Ovary (tissue), 9 donors: ENCODE data around the gene CELF2. TPM values are rescaled to one million over a fixed set of nuclear protein-coding genes. Genes with fewer than 3 reads are reported as not detected.

Experiments used
- DNase-seq, 5 donors: peaks; one replicate each; pipeline ENCODE4 v3.0.0-alpha.2; 2019 to 2020
- H3K27ac ChIP-seq, 2 donors: fragments of 200-600 bp; one replicate each; pipeline versions ENCODE4 v1.5.1 to v1.8.0; 2019 to 2022
- H3K27me3 ChIP-seq: fragments of 200-600 bp; one replicate; pipeline ENCODE4 v1.8.0; 2022
- H3K36me3 ChIP-seq: fragments of 200-600 bp; sonication (generic); one replicate; pipeline ENCODE4 v1.5.1; 2019
- H3K4me1 ChIP-seq: one replicate; pipeline ENCODE4 v1.8.1; 2013; ENCODE audit warnings: mild to moderate bottlenecking, moderate library complexity; ENCODE audit not compliant: insufficient read depth
- H3K4me3 ChIP-seq: fragments of 200-600 bp; sonication (generic); one replicate; pipeline ENCODE4 v1.5.1; 2017
- H3K9me3 ChIP-seq, 2 donors: fragments of 200-600 bp in 1 of 2; sonication (generic) in 1 of 2; one replicate each; pipeline versions ENCODE4 v1.5.1 to v1.8.1; 2013 to 2019; ENCODE audit warnings: mild to moderate bottlenecking in 1 of 2, moderate library complexity in 1 of 2
- EP300 ChIP-seq: sonication (generic); formaldehyde crosslinking; IDR thresholded peaks from one replicate; pipeline ENCODE4 v1.6.1; 2017; ENCODE audit warnings: antibody characterized with exemption
- POLR2A ChIP-seq: fragments of 450-650 bp; IDR thresholded peaks from one replicate; pipeline ENCODE4 v1.6.1; 2017; ENCODE audit warnings: antibody characterized with exemption, mild to moderate bottlenecking, moderate library complexity
- WGBS, 3 donors: extraction: QIAGEN DNeasy Blood & Tissue Kit in 1 of 3; methylation state at CpG; one replicate each; pipeline versions ENCODE4 v1.1.5 to v1.1.7; 2013 to 2017; 5-methylcytosine and 5-hydroxymethylcytosine counted together
- intact Hi-C, 4 donors: fragments of 100-400 bp; cut with DNase I; formaldehyde crosslinking; loops; one replicate each; pipeline versions ENCODE4 v1.11.0 to v1.15.1; 2022 to 2023
- polyA plus RNA-seq, 2 donors: library from polyadenylated mRNA; stranded (reverse); fragments of 200-250 nt in 1 of 2; fragments of 350-450 nt in 1 of 2; fragmentation: Illumina TruSeq in 1 of 2; extraction: RNeasy Lipid Tissue Mini Kit (QIAGEN cat#74804) in 1 of 2; gene quantifications; one replicate each; pipeline ENCODE4 v1.2.3, GENCODE V29; 2013 to 2014
- total RNA-seq, 7 donors: library from RNA; depleted of rRNA in 2 of 7; stranded (reverse); fragments of >200 nt in 2 of 7; fragmentation: NEBNext Ultra II Directional in 3 of 7; extraction: Animal tissue kit (Norgen Biotek cat#: 25700) in 3 of 7; gene quantifications; one replicate each; pipeline versions ENCODE4 v1.1.0 to v1.2.4, GENCODE V29; 2016 to 2023
- TF ChIP-seq, protein P1 (sequence below), 3 donors: fragments of 450-650 bp in 2 of 3; fragments of 200-600 bp in 1 of 3; IDR thresholded peaks; one replicate each; pipeline versions ENCODE4 v1.5.1 to v1.8.0; 2016 to 2022; ENCODE audit warnings: antibody characterized with exemption in 3 of 3, mild to moderate bottlenecking in 1 of 3
- donor health status: DM: no; HTN: no; CAD: no; lungs with moderate emphysema.
- donor health status: DM: no; HTN: no; CAD: no.
- donor health status: Bipolar disorder and iron deficiency.
- donor health status: DM: yes; HTN: yes; CAD: no.
- donor health status: DM: no; HTN: no; CAD: no.
- donor health status: DM: yes; HTN: yes; CAD: no.

CELF2 gene
- total and polyA plus RNA-seq, 9 donors: 38.8 to 107 (median 69.0) TPM

DNA sequence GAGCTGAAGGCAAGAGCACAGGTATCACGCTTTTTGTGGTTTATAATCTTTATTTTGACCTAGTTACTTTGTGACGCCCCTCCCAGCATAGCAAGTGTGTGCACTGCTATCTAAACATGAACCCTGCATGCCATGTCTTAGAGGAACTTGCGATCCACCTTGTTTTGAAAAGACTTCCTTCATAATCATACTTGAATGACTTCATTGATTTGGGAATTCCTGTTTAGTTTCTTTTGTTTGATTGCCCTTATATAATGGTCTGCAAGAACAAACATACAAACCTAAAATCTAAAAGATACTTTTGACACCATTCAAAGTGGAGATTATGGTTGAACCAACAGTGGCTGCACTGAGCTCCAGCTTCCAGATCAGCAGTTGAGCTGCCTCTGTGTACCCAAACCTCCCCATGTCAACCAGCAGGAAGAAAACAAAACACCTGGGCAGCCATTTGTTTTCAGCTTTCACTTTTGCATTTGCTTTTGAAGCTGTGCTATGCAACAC, 132.6 kb downstream of the CELF2 start:
- intact Hi-C loops: no loop called here
- 22 to 38% (median 34%) methylated on average over 3 of the region's 3 CpGs for WGBS, 3 donors
- Histone ChIP-seq H3K36me3 (no peaks in the 10 kb centered on the region), H3K9me3 (no peaks in the 10 kb centered on the region), H3K27ac (peak overlapping the region in 1 of 2 donors; percentile 42), H3K4me1 (peaks cover 23% of the 10 kb centered on the region), H3K4me3 (no peak overlapping the region), H3K27me3 (no peaks in the 10 kb centered on the region)
- TF ChIP-seq EP300 (no peak), POLR2A (no peak)
- TF ChIP-seq, protein P1, sequence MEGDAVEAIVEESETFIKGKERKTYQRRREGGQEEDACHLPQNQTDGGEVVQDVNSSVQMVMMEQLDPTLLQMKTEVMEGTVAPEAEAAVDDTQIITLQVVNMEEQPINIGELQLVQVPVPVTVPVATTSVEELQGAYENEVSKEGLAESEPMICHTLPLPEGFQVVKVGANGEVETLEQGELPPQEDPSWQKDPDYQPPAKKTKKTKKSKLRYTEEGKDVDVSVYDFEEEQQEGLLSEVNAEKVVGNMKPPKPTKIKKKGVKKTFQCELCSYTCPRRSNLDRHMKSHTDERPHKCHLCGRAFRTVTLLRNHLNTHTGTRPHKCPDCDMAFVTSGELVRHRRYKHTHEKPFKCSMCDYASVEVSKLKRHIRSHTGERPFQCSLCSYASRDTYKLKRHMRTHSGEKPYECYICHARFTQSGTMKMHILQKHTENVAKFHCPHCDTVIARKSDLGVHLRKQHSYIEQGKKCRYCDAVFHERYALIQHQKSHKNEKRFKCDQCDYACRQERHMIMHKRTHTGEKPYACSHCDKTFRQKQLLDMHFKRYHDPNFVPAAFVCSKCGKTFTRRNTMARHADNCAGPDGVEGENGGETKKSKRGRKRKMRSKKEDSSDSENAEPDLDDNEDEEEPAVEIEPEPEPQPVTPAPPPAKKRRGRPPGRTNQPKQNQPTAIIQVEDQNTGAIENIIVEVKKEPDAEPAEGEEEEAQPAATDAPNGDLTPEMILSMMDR (IDR thresholded peaks at IDR 0.05): no peak
- DNase-seq: no peak

DNA sequence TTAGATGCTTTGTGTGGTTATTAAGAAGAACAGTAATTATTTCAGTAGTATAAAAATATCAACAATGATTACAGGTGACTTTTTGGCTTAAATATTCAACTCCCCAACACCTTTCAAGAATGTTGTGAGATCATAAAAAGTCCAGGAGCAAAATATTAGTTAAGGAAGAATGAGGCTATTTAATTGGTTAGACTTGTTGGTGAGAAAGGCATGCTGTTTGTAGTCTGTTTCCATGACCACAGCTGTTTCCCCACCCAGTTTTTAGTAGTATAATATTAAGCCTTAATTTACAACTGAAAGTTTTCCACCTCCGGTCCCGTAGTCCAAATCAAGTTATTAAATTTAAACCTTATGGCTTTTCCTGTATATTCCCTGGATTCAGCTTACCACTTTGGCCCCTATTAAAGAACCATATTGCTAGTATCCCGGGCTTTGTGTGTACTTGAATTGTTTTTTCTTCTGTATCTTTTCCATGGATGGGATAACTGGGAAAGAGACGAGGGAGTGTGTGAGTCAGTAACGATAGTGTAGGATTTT, 133.3 kb downstream of the CELF2 start:
- peak overlapping the region in 1 of 2 donors; percentile 24 for H3K27ac ChIP-seq
- intact Hi-C loops: no loop called here
- H3K4me1 ChIP-seq: peaks cover 18% of the 10 kb centered on the region

DNA sequence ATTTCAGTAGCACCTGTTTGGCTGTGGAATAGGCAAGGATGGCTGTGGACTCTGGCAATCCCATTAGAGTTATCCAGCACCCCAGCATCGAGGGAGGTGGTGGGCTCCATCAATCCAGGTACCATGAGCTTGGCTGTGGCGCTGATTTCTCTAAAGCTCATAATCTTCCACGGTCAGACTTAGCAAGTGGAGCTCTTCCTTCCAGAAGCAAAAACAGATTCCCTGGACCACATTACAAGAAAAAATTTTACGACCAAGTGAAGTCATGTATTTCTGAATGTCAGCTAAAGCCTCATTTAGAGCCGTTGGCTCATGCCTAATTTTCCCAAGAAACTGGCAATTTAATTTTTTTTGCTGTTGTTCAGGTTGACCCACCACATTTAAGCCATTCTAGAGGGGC, 135.1 kb downstream of the CELF2 start:
- H3K4me1 ChIP-seq: peaks cover 20% of the 10 kb centered on the region
- no peaks in the 10 kb centered on the region for H3K36me3 ChIP-seq
- DNase-seq: no peak
- no peaks in the 10 kb centered on the region for H3K9me3 ChIP-seq
- WGBS, 3 donors: 81 to 98% (median 96%) methylated on average over 5 of the region's 5 CpGs
- H3K27ac ChIP-seq: no peak overlapping the region
- intact Hi-C loops: no loop called here
- no peak for TF ChIP-seq POLR2A
- TF ChIP-seq EP300: no peak
- TF ChIP-seq, protein P1 (IDR thresholded peaks at IDR 0.05): no peak
- no peak overlapping the region for H3K4me3 ChIP-seq
- no peaks in the 10 kb centered on the region for H3K27me3 ChIP-seq

More for the DNA sequence above, 133.3 kb downstream of the CELF2 start:
- no peak for DNase-seq
- TF ChIP-seq, protein P1 (IDR thresholded peaks at IDR 0.05): no peak
- no peak for TF ChIP-seq EP300
- no peak for TF ChIP-seq POLR2A
- no peaks in the 10 kb centered on the region for H3K27me3 ChIP-seq
- WGBS, 3 donors: 13 to 24% (median 13%) methylated on average over 5 of the region's 5 CpGs
- no peaks in the 10 kb centered on the region for H3K9me3 ChIP-seq
- no peak overlapping the region for H3K4me3 ChIP-seq
- no peaks in the 10 kb centered on the region for H3K36me3 ChIP-seq

DNA sequence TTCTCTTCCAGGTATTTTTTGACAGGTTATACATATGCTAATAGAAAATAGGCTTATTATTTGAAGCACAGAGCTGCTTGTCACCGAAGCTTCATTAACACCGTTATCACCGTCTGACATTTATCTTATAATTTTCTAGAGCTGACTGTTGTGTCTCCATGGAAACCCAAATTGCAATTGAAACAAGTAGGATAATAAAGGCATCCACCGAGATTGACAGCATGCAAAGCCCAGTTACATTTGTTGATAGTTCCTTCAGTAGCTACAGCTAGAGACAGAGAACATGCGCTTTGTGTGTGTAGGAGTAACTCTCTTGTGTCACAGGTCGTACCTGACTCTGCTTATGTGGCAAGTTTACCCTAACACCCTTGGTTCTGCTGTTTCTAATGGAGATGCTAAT, 135.6 kb downstream of the CELF2 start:
- Histone ChIP-seq H3K27ac (no peak overlapping the region), H3K4me1 (peaks cover 20% of the 10 kb centered on the region), H3K27me3 (no peaks in the 10 kb centered on the region), H3K36me3 (no peaks in the 10 kb centered on the region), H3K9me3 (no peaks in the 10 kb centered on the region), H3K4me3 (no peak overlapping the region)
- no peak for DNase-seq
- intact Hi-C loops: no loop called here
- WGBS, 3 donors: 92 to 96% (median 96%) methylated on average over 6 of the region's 6 CpGs
- no peak for TF ChIP-seq EP300
- TF ChIP-seq POLR2A: no peak
- TF ChIP-seq, protein P1 (IDR thresholded peaks at IDR 0.05): no peak
